Nephron progenitor cell (in vitro differentiated cells): ENCODE measurements around the gene ATP5PO.

ENCODE experiments used
- DNase-seq: peaks from one replicate; pipeline ENCODE4 v3.0.0; 2021
- H3K27ac Mint-ChIP-seq: 2 replicates; pipeline ENCODE4 v1.8.0; 2021; ENCODE audit warnings: mild to moderate bottlenecking, moderate library complexity, mixed read lengths
- H3K27me3 Mint-ChIP-seq: 2 replicates; pipeline ENCODE4 v1.8.0; 2021; ENCODE audit warnings: mild to moderate bottlenecking, low read depth, mixed read lengths; ENCODE audit not compliant: poor library complexity
- H3K36me3 Mint-ChIP-seq: 2 replicates; pipeline ENCODE4 v1.8.0; 2021; ENCODE audit warnings: low read depth, mixed read lengths
- H3K4me1 Mint-ChIP-seq: 2 replicates; pipeline ENCODE4 v1.8.0; 2021; ENCODE audit warnings: mixed read lengths
- H3K4me3 Mint-ChIP-seq: 2 replicates; pipeline ENCODE4 v1.8.0; 2021; ENCODE audit warnings: mild to moderate bottlenecking, moderate library complexity, mixed read lengths
- H3K9me3 Mint-ChIP-seq: 2 replicates; pipeline ENCODE4 v1.8.0; 2021; ENCODE audit warnings: mild to moderate bottlenecking, moderate library complexity, mixed read lengths
- TF ChIP-seq, protein P1 (sequence below): fragments of 200-600 bp; sonication (generic); IDR thresholded peaks from 2 replicates; pipeline ENCODE4 v1.5.0; 2021; ENCODE audit warnings: antibody characterized with exemption

Gene ATP5PO

DNA sequence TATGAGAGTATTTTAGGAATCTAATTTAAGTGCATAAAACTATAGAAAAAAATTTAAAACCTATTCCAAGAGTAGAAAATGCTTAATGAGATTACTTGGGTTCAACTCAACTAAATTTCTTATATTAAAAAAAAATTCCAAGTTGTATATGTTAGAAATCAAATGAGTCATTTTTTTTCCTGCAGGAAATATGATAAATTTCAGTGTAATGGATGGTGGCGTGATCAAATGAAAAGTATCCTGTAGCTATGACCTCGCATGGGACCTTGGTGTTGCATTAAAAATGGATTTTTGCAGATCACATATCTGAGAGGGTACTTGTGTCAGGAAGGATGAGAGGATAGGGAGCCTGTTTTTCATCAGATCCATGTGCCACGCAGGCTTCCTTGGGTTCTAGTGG, 17.9 kb downstream of the ATP5PO start:
- Mint-ChIP-seq H3K4me3 (no peak overlapping the region), H3K36me3 (peaks cover 19% of the 10 kb centered on the region), H3K27ac (no peak overlapping the region), H3K4me1 (peaks cover 45% of the 10 kb centered on the region), H3K27me3 (peaks cover 6% of the 10 kb centered on the region), H3K9me3 (no peaks in the 10 kb centered on the region)
- TF ChIP-seq, protein P1, sequence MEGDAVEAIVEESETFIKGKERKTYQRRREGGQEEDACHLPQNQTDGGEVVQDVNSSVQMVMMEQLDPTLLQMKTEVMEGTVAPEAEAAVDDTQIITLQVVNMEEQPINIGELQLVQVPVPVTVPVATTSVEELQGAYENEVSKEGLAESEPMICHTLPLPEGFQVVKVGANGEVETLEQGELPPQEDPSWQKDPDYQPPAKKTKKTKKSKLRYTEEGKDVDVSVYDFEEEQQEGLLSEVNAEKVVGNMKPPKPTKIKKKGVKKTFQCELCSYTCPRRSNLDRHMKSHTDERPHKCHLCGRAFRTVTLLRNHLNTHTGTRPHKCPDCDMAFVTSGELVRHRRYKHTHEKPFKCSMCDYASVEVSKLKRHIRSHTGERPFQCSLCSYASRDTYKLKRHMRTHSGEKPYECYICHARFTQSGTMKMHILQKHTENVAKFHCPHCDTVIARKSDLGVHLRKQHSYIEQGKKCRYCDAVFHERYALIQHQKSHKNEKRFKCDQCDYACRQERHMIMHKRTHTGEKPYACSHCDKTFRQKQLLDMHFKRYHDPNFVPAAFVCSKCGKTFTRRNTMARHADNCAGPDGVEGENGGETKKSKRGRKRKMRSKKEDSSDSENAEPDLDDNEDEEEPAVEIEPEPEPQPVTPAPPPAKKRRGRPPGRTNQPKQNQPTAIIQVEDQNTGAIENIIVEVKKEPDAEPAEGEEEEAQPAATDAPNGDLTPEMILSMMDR: no peak
- DNase-seq: no peak

DNA sequence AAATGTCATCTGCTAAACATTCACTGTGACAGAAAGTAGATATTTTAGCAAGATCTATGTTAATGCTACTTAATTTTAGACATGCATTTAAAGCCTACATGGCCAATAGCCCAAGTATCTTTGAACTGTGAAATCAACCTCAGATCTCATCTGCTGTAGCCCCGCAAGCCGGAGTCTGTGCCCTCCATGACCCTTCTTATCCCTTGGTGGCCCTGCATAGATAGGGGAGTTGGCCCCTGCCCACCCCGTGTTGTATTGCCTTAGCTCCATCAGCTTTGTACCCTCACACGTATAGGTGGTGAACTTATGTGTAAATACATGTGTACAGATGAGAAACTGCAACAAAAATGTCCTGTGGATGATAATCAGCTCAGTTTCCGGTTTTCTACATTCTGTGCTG, 18.5 kb downstream of the ATP5PO start:
- TF ChIP-seq, protein P1: no peak
- DNase-seq: no peak
- H3K4me1 Mint-ChIP-seq: peaks cover 50% of the 10 kb centered on the region
- peaks cover 15% of the 10 kb centered on the region for H3K36me3 Mint-ChIP-seq
- peaks cover 6% of the 10 kb centered on the region for H3K27me3 Mint-ChIP-seq
- no peak overlapping the region for H3K27ac Mint-ChIP-seq
- H3K4me3 Mint-ChIP-seq: no peak overlapping the region
- no peaks in the 10 kb centered on the region for H3K9me3 Mint-ChIP-seq

DNA sequence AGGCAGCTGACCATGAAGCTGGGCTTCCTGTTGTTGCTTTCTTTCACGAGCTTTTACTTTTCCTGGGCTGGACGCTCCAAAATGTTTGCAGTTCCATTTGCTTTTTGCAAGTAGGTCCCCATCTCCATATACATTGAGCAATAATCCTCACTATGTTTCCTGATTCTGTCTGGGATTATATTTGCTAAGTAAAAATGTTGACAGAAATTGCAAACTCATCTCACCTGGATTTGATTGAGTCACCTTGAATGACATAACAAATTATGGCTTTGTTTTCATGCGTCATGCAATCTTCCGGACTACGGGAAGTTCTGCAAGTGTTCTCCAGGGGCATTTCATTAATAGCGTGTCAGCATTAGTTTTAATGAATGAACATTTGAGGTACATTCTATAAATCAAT, 18.9 kb downstream of the ATP5PO start:
- peaks cover 6% of the 10 kb centered on the region for H3K27me3 Mint-ChIP-seq
- peaks cover 48% of the 10 kb centered on the region for H3K4me1 Mint-ChIP-seq
- H3K4me3 Mint-ChIP-seq: no peak overlapping the region
- H3K27ac Mint-ChIP-seq: peak overlapping the region; percentile 86
- DNase-seq: no peak
- H3K36me3 Mint-ChIP-seq: peaks cover 12% of the 10 kb centered on the region
- TF ChIP-seq, protein P1: no peak
- H3K9me3 Mint-ChIP-seq: no peaks in the 10 kb centered on the region

DNA sequence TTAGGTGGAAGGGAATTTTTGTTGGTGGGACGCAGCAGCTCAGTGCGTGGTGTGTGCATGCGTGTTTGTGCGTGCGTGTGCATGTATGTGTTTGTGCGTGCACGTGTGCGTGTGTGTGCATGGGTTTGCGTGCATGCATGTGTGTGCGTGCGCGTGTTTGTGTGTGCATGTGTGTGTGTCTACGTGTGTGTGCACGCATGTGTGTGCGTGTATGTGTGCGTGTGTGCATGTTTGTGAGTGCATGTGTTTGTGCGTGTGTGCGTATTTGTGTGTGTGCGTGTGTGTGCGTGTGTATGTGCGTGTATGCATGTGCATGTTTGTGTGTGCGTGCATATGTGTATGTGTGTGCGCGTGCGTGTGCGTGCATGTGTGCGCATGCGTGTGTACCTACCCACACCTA, 20.2 kb downstream of the ATP5PO start:
- TF ChIP-seq, protein P1: no peak
- H3K27me3 Mint-ChIP-seq: peaks cover 6% of the 10 kb centered on the region
- peak overlapping the region; percentile 66 for H3K4me3 Mint-ChIP-seq
- peaks cover 45% of the 10 kb centered on the region for H3K4me1 Mint-ChIP-seq
- no peaks in the 10 kb centered on the region for H3K9me3 Mint-ChIP-seq
- peaks cover 7% of the 10 kb centered on the region for H3K36me3 Mint-ChIP-seq
- no peak overlapping the region for H3K27ac Mint-ChIP-seq
- DNase-seq: no peak

DNA sequence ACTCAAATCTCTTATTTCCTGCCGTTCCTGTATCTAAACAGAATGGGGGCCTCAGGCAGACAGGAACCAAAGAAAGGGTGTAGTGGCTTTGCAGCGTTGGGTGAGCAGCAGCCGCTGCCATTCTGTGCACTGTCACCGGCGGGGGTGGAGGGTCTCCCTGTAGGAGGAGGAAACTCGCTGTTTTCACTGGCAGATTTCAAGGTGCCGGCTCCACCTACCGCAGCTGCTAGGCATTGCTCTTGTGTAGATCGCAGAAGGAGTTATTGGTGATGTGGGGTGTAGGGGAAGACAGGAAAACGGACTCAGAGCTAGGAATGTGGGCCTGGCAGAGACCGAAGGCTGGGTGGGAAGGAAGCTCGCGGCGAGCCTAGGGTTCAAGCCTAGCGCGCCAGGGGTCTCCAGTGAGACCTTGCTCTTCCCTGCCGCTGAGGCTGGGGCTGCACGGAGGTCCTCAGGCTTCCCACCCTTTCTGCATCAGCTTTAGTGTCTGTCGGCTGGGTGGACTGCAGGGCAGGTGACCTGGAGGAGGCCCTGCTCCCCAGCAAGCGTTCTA, 20.8 kb downstream of the ATP5PO start:
- H3K4me3 Mint-ChIP-seq: peak overlapping the region; percentile 66
- H3K27ac Mint-ChIP-seq: no peak overlapping the region
- H3K9me3 Mint-ChIP-seq: no peaks in the 10 kb centered on the region
- DNase-seq: peak; percentile 81
- peaks cover 45% of the 10 kb centered on the region for H3K4me1 Mint-ChIP-seq
- TF ChIP-seq, protein P1: peak; percentile 41
- H3K36me3 Mint-ChIP-seq: peaks cover 3% of the 10 kb centered on the region
- peaks cover 6% of the 10 kb centered on the region for H3K27me3 Mint-ChIP-seq

DNA sequence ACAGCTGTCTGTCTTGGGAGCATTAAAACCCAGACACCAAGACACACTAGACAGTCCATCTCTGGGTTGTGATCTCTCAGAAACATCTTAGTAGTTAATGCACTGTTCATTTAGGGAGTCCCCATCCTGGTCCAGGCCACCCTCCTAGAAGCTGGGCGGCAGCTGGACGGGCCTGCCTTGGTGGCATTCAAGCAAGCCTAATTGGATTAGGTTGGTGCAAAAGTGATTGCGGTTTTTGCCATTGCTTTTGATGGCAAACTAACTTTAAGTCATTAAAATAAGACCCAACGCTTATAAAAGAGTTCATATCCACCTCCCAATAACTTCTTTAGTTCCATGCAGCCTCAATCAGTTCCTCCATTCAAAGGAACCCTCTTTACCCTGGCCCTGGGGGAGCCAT, 21.7 kb downstream of the ATP5PO start:
- Mint-ChIP-seq H3K4me3 (no peak overlapping the region), H3K9me3 (no peaks in the 10 kb centered on the region), H3K4me1 (peaks cover 45% of the 10 kb centered on the region), H3K27me3 (peaks cover 6% of the 10 kb centered on the region), H3K36me3 (no peaks in the 10 kb centered on the region), H3K27ac (no peak overlapping the region)
- TF ChIP-seq, protein P1: no peak
- no peak for DNase-seq
